ENCODE measurements around the gene NOTCH4.

DNA sequence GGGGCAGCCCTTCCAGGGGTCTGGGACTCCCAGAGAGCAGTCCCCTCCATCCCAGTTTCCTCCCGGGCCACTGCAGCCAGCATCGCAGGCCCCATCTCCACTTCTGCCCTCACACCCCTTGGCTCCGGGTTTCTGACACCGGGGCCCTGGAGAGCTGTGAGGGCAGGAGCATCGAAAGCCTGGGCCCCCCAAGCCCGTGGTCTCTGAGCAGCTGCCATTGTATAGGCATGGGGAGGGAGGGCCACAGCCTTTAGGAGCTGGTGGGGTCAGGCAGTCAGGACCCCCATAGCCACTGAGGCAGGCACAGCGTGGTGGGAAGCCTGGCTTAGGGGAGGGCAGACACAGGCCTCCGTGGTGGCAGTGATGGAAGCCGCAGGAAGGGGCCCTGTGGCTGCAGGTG, 21.7 kb downstream of the NOTCH4 start:
- TF ChIP-seq POLR2A (IDR thresholded peaks at IDR 0.05; ENCODE audit: low read depth, low read length), result no peak
- TF ChIP-seq POLR2AphosphoS5 (IDR thresholded peaks at IDR 0.05; ENCODE audit: low read depth, low read length), result no peak
- TF ChIP-seq TAF1 (IDR thresholded peaks at IDR 0.05; ENCODE audit: borderline replicate concordance, low read depth, low read length), result no peak

Measured in GM12892 (cell line).